ENCODE results near the gene SETDB2.

The SETDB2 gene

GRCh38 chr13:49412749-49413148 lies 31.3 kb upstream of the SETDB2 start:
- TF ChIP-seq CTCF (IDR thresholded peaks at IDR 0.05; ENCODE audit: low read length, missing control alignments) = no peak
- DNase-seq (ENCODE audit: low read depth) = no peak
- no peak overlapping the region for H3K4me3 ChIP-seq (replicated peaks; ENCODE audit: low read depth, low read length)

- no peak overlapping the region for H3K4me3 ChIP-seq (replicated peaks; ENCODE audit: low read depth, low read length)
- no peak for TF ChIP-seq CTCF (IDR thresholded peaks at IDR 0.05; ENCODE audit: low read length, missing control alignments)
- no peak for DNase-seq (ENCODE audit: low read depth)
Measured at GRCh38 chr13:49417161-49417560, 26.9 kb upstream of the SETDB2 start.

- TF ChIP-seq CTCF (IDR thresholded peaks at IDR 0.05; ENCODE audit: low read length, missing control alignments) = no peak
- DNase-seq (ENCODE audit: low read depth) = no peak
- H3K4me3 ChIP-seq (replicated peaks; ENCODE audit: low read depth, low read length) = no peak overlapping the region
Measured at GRCh38 chr13:49418206-49418605, 25.9 kb upstream of the SETDB2 start.

- no peak overlapping the region for H3K4me3 ChIP-seq (replicated peaks; ENCODE audit: low read depth, low read length)
- no peak for DNase-seq (ENCODE audit: low read depth)
- no peak for TF ChIP-seq CTCF (IDR thresholded peaks at IDR 0.05; ENCODE audit: low read length, missing control alignments)
Measured at GRCh38 chr13:49419276-49419675, 24.8 kb upstream of the SETDB2 start.

- DNase-seq (ENCODE audit: low read depth) = peak; percentile 21
Measured at GRCh38 chr13:49421391-49421790, 22.7 kb upstream of the SETDB2 start.

GRCh38 chr13:49424011-49424560 lies 20.0 kb upstream of the SETDB2 start:
- TF ChIP-seq CTCF (IDR thresholded peaks at IDR 0.05; ENCODE audit: low read length, missing control alignments) = no peak
- no peak overlapping the region for H3K4me3 ChIP-seq (replicated peaks; ENCODE audit: low read depth, low read length)
- no peak for DNase-seq (ENCODE audit: low read depth)

More at GRCh38 chr13:49421391-49421790, 22.7 kb upstream of the SETDB2 start:
- no peak overlapping the region for H3K4me3 ChIP-seq (replicated peaks; ENCODE audit: low read depth, low read length)
- TF ChIP-seq CTCF (IDR thresholded peaks at IDR 0.05; ENCODE audit: low read length, missing control alignments) = peak; percentile 4

- TF ChIP-seq CTCF (IDR thresholded peaks at IDR 0.05; ENCODE audit: low read length, missing control alignments) = no peak
- no peak for DNase-seq (ENCODE audit: low read depth)
- H3K4me3 ChIP-seq (replicated peaks; ENCODE audit: low read depth, low read length) = no peak overlapping the region
Measured at GRCh38 chr13:49428041-49428763, 15.9 kb upstream of the SETDB2 start.

Data from fibroblast of pulmonary artery (primary cell).